Right kidney (tissue), 1 donor: ENCODE measurements around the gene IGFALS.

Source experiments
- DNase-seq: peaks from one replicate; pipeline ENCODE4 v3.0.0-alpha.2; 2016

The IGFALS gene

GRCh38 chr16:1775846-1776671 lies 17.4 kb downstream of the IGFALS start:
- no peak for DNase-seq

- DNase-seq = no peak
Observed at GRCh38 chr16:1775006-1775845, 18.3 kb downstream of the IGFALS start.

- no peak for DNase-seq
Observed at GRCh38 chr16:1774448-1774780, 19.1 kb downstream of the IGFALS start.

- DNase-seq = no peak
Observed at GRCh38 chr16:1773703-1774447, 19.6 kb downstream of the IGFALS start.

- DNase-seq = peak; percentile 87
Observed at GRCh38 chr16:1772908-1773702, 20.4 kb downstream of the IGFALS start, which contains the start of gene MRPS34. MRPS34 (minus strand) TSS chr16:1773134; CDS start chr16:1773119, 15 bp downstream.

- DNase-seq = peak; percentile 41
Observed at GRCh38 chr16:1772362-1772907, 21.1 kb downstream of the IGFALS start, which contains the start of gene EME2. EME2 (plus strand) TSS chr16:1772810; CDS start chr16:1773228, 418 bp downstream.

- peak; percentile 41 for DNase-seq
Observed at GRCh38 chr16:1771864-1772361, 21.6 kb downstream of the IGFALS start.

- DNase-seq = peak; percentile 58
Observed at GRCh38 chr16:1771188-1771863, 22.2 kb downstream of the IGFALS start, which contains the start of gene NME3. NME3 (minus strand) TSS chr16:1771543; CDS start chr16:1771534, 9 bp downstream.

- peak; percentile 51 for DNase-seq
Observed at GRCh38 chr16:1770328-1771187, 22.9 kb downstream of the IGFALS start.

GRCh38 chr16:1769402-1770300 lies 23.9 kb downstream of the IGFALS start:
- no peak for DNase-seq

- no peak for DNase-seq
Observed at GRCh38 chr16:1768767-1769401, 24.6 kb downstream of the IGFALS start.

- no peak for DNase-seq
Observed at GRCh38 chr16:1768061-1768766, 25.3 kb downstream of the IGFALS start.

- DNase-seq = no peak
Observed at GRCh38 chr16:1767116-1767994, 26.1 kb downstream of the IGFALS start.

GRCh38 chr16:1766701-1767100 lies 26.8 kb downstream of the IGFALS start:
- DNase-seq = no peak

GRCh38 chr16:1766231-1766630 lies 27.3 kb downstream of the IGFALS start:
- DNase-seq = no peak

- DNase-seq = no peak
Observed at GRCh38 chr16:1765826-1766225, 27.7 kb downstream of the IGFALS start.
